Aorta (tissue), 5 donors: Measurements from ENCODE around the gene ANK2. TPM values are rescaled to one million over a fixed set of nuclear protein-coding genes. Genes with fewer than 3 reads are reported as not detected.
"Not testable (repeated sequence)": the region's sequence is repeated elsewhere in the genome, so short reads cannot be mapped to it uniquely, and the experiment has no call there.

Source experiments
- ATAC-seq: fragments of 200-7000 bp; cut with Tn5 transposase; one replicate; pipeline ENCODE4 v1.9.1; 2022; ENCODE audit warnings: moderate library complexity; ENCODE audit not compliant: low FRiP score
- DNase-seq, 2 donors: peaks; one replicate each; pipeline ENCODE4 v3.0.0-alpha.2; 2020
- H3K27ac ChIP-seq, 2 donors: one replicate each; pipeline ENCODE4 v1.5.1; 2013; ENCODE audit warnings: low read length in 2 of 2, mild to moderate bottlenecking in 2 of 2, moderate library complexity in 2 of 2, control low read depth in 1 of 2, inconsistent platforms in 1 of 2, low read depth in 1 of 2
- H3K27me3 ChIP-seq, 2 donors: one replicate each; pipeline ENCODE4 v1.6.1; 2013; ENCODE audit warnings: control low read depth in 1 of 2, low read length in 1 of 2, mild to moderate bottlenecking in 1 of 2, moderate library complexity in 1 of 2; ENCODE audit not compliant: insufficient read depth in 2 of 2, control insufficient read depth in 1 of 2
- H3K36me3 ChIP-seq, 2 donors: one replicate each; pipeline ENCODE4 v1.6.1; 2013; ENCODE audit warnings: control low read depth in 1 of 2, low read length in 1 of 2, mild to moderate bottlenecking in 1 of 2; ENCODE audit not compliant: insufficient read depth in 2 of 2, control insufficient read depth in 1 of 2
- H3K4me1 ChIP-seq, 2 donors: one replicate each; pipeline ENCODE4 v1.6.1; 2013; ENCODE audit warnings: low read length in 2 of 2, control low read depth in 1 of 2, mild to moderate bottlenecking in 1 of 2, moderate library complexity in 1 of 2; ENCODE audit not compliant: insufficient read depth in 2 of 2, control insufficient read depth in 1 of 2
- H3K4me3 ChIP-seq, 2 donors: one replicate each; pipeline ENCODE4 v1.5.1; 2013; ENCODE audit warnings: low read length in 2 of 2, control low read depth in 1 of 2, mild to moderate bottlenecking in 1 of 2
- H3K9me3 ChIP-seq: one replicate; pipeline ENCODE4 v1.6.1; 2013; ENCODE audit warnings: mild to moderate bottlenecking, low read length; ENCODE audit not compliant: control insufficient read depth
- WGBS, 2 donors: extraction: QIAGEN DNeasy Blood & Tissue Kit; methylation state at CpG; one replicate each; pipeline ENCODE4 v1.1.7; 2013; 5-methylcytosine and 5-hydroxymethylcytosine counted together
- intact Hi-C, 2 donors: fragments of 100-400 bp; cut with DNase I; formaldehyde crosslinking; loops; one replicate each; pipeline versions ENCODE4 v1.14.2 to v1.15.0; 2022
- polyA plus RNA-seq, 2 donors: library from polyadenylated mRNA; stranded (reverse); fragments of 200-250 nt; gene quantifications; one replicate each; pipeline ENCODE4 v1.2.3, GENCODE V29; 2013
- total RNA-seq, 2 donors: library from RNA; stranded (reverse); fragmentation: NEBNext Ultra II Directional; extraction: Animal tissue kit (Norgen Biotek cat#: 25700); gene quantifications; one replicate each; pipeline ENCODE4 v1.2.1, GENCODE V29; 2021
- donor health status: healthy with polysubstance abuse.
- donor health status: Bipolar disorder and iron deficiency.
- donor health status: DM: no; HTN: no; CAD: no.
- donor health status: DM: no; HTN: no; CAD: no.
- donor health status: DM: yes; HTN: yes; CAD: no.

ANK2 gene
- total and polyA plus RNA-seq, 4 donors: 1.6 to 117 (median 36.6) TPM

DNA sequence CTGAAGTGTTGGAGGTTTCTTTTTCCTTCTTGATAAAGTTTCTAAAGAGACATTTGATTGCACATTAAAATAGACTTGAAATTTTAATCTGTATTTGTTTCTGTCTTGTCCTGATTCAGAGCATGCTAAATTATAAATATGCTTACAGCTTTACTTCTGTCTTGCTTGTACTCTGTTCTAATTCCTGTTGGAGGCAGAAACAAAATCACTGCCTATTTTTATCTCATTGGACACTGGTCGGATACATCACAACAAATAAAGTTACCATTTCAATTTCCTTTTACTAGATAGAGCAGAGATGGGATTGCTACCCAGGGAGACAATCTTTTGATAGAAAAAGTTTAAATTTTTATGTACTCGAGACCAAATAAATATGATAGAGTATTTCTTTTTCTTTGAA, 6.9 kb downstream of the ANK2 start:
- DNase-seq (no peak), ATAC-seq (no peak)
- intact Hi-C loops: no loop called here
- Histone ChIP-seq H3K9me3 (no peaks in the 10 kb centered on the region), H3K27ac (no peak overlapping the region), H3K27me3 (no peaks in the 10 kb centered on the region), H3K4me1 (no peaks in the 10 kb centered on the region), H3K36me3 (no peaks in the 10 kb centered on the region), H3K4me3 (no peak overlapping the region)
- 84 to 89% methylated on average over 2 of the region's 2 CpGs for WGBS, 2 donors

GRCh38 chr4:113057891-113058290, 8.4 kb downstream of the ANK2 start:
- intact Hi-C loops: no loop called here
- ATAC-seq (no peak), DNase-seq (no peak)
- 96 to 98% methylated on average over 1 of the region's 1 CpG for WGBS, 2 donors
- H3K4me3 ChIP-seq: no peak overlapping the region
- H3K27ac ChIP-seq: no peak overlapping the region
- no peaks in the 10 kb centered on the region for H3K36me3 ChIP-seq
- H3K27me3 ChIP-seq: no peaks in the 10 kb centered on the region
- no peaks in the 10 kb centered on the region for H3K9me3 ChIP-seq
- H3K4me1 ChIP-seq: no peaks in the 10 kb centered on the region

- Histone ChIP-seq H3K4me3 (no peak overlapping the region), H3K36me3 (no peaks in the 10 kb centered on the region), H3K27me3 (no peaks in the 10 kb centered on the region), H3K27ac (no peak overlapping the region), H3K9me3 (no peaks in the 10 kb centered on the region), H3K4me1 (no peaks in the 10 kb centered on the region)
- intact Hi-C loops: no loop called here
- ATAC-seq: no peak
- no peak for DNase-seq
- 78 to 86% methylated on average over 3 of the region's 3 CpGs for WGBS, 2 donors
Observed at GRCh38 chr4:113059449-113060182, 10.2 kb downstream of the ANK2 start.

GRCh38 chr4:113060853-113061252, 11.4 kb downstream of the ANK2 start:
- Histone ChIP-seq H3K27me3 (no peaks in the 10 kb centered on the region), H3K27ac (no peak overlapping the region), H3K4me3 (no peak overlapping the region), H3K4me1 (no peaks in the 10 kb centered on the region), H3K9me3 (no peaks in the 10 kb centered on the region), H3K36me3 (no peaks in the 10 kb centered on the region)
- ATAC-seq (no peak), DNase-seq (no peak)
- intact Hi-C loops: no loop called here

GRCh38 chr4:113064244-113064643, 14.8 kb downstream of the ANK2 start:
- H3K4me3 ChIP-seq: no peak overlapping the region
- H3K36me3 ChIP-seq: no peaks in the 10 kb centered on the region
- no peaks in the 10 kb centered on the region for H3K9me3 ChIP-seq
- 37 to 55% methylated on average over 5 of the region's 5 CpGs for WGBS, 2 donors
- H3K27me3 ChIP-seq: no peaks in the 10 kb centered on the region
- no peaks in the 10 kb centered on the region for H3K4me1 ChIP-seq
- no peak for DNase-seq
- intact Hi-C loops: no loop called here
- no peak for ATAC-seq
- no peak overlapping the region for H3K27ac ChIP-seq

GRCh38 chr4:113065629-113066028, 16.2 kb downstream of the ANK2 start:
- Histone ChIP-seq H3K9me3 (no peaks in the 10 kb centered on the region), H3K4me3 (no peak overlapping the region), H3K27me3 (no peaks in the 10 kb centered on the region), H3K27ac (no peak overlapping the region), H3K4me1 (no peaks in the 10 kb centered on the region), H3K36me3 (no peaks in the 10 kb centered on the region)
- ATAC-seq (no peak), DNase-seq (no peak)
- WGBS, 2 donors: 82 to 83% methylated on average over 3 of the region's 3 CpGs
- intact Hi-C loops: no loop called here

DNA sequence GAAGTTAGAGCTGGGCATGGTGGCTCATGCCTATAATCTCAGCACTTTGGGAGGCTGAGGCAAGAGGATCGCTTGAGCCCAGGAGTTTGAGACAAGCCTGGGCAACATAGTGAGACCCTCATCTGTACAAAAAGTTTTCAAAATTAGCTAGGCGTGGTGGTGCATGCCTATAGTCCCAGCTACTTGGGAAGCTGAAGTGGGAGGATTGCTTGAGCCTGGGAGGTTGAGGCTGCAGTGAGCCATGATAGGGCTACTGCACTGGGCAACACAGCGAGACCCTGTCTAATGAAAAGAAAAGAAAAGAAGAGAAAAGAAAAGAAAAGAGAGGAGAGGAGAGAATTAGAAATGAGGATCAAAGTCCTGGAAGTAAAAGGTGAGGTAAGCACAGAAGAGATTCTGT, 19.3 kb downstream of the ANK2 start:
- H3K4me1 ChIP-seq, intact Hi-C loops: not testable (repeated sequence)
- whole genome bisulfite sequencing, 2 donors: 95 to 98% methylated on average over 3 of the region's 3 CpGs

GRCh38 chr4:113069212-113069892, 19.9 kb downstream of the ANK2 start:
- Histone ChIP-seq H3K36me3 (no peaks in the 10 kb centered on the region), H3K27ac (no peak overlapping the region), H3K9me3 (no peaks in the 10 kb centered on the region), H3K27me3 (no peaks in the 10 kb centered on the region), H3K4me3 (no peak overlapping the region), H3K4me1 (no peaks in the 10 kb centered on the region)
- intact Hi-C loops: no loop called here
- ATAC-seq (no peak), DNase-seq (no peak)
- WGBS, 2 donors: 91 to 94% methylated on average over 7 of the region's 7 CpGs

More for the DNA sequence above, 19.3 kb downstream of the ANK2 start:
- not testable (repeated sequence) for H3K36me3 ChIP-seq, H3K27me3 ChIP-seq, ATAC-seq, H3K9me3 ChIP-seq, DNase-seq, H3K4me3 ChIP-seq, H3K27ac ChIP-seq

GRCh38 chr4:113070755-113071154, 21.3 kb downstream of the ANK2 start:
- H3K27me3 ChIP-seq: no peaks in the 10 kb centered on the region
- no peak overlapping the region for H3K27ac ChIP-seq
- no peak for ATAC-seq
- no peaks in the 10 kb centered on the region for H3K9me3 ChIP-seq
- no peaks in the 10 kb centered on the region for H3K36me3 ChIP-seq
- H3K4me1 ChIP-seq: no peaks in the 10 kb centered on the region
- intact Hi-C loops: no loop called here
- H3K4me3 ChIP-seq: no peak overlapping the region
- no peak for DNase-seq
- 63 to 67% methylated on average over 2 of the region's 2 CpGs for WGBS, 2 donors
